GM20000 (cell line): Measurements from ENCODE around the gene XYLT1.

Source experiments
- DNase-seq: peaks from one replicate; pipeline ENCODE4 v3.0.0; 2012; ENCODE audit warnings: low spot score
- TF ChIP-seq, protein P1 (sequence below): IDR thresholded peaks from 2 replicates; pipeline ENCODE4 v1.5.1; 2012; ENCODE audit warnings: mild to moderate bottlenecking, control low read depth; ENCODE audit errors: extremely low read depth, missing control alignments

The XYLT1 gene

DNA sequence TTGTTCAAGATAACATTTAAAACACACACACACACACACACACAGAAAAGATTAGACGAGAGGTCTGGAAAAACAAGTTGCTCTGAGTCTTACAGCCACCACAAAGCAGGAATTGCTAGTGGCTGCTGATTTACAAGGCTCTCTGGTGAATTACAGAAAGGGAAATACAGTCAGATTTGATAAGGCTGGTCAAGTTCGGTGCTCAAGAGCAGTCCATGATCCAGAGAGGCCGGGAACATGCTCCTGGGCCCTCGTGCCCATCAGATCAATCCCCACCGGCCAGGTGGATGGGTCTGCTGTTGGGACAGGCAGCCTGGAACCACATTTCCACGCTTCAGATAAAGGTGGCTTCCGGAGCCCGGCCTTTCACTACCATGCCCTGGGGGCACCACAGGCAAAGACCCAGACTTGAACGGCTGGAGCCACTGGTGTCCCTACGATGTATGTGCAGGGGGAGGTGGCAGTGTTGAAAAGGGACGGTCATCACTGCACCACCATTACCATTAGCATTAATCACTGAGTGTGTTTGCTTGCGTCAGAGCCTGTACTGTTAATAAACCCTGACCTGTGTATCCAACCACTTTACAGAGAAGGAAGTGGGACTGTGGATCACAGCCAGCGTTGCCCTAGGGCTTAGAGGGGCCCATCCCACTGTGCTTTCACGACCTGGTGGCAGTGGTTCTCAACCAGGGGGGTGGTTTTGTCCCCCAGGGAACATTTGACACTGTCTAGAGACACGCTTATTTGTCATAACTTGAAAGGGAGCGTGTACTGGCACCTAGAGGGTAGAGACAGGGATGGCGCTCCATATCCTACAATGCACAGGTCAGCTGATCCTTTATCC lies 95.1 kb downstream of the XYLT1 start:
- TF ChIP-seq, protein P1, sequence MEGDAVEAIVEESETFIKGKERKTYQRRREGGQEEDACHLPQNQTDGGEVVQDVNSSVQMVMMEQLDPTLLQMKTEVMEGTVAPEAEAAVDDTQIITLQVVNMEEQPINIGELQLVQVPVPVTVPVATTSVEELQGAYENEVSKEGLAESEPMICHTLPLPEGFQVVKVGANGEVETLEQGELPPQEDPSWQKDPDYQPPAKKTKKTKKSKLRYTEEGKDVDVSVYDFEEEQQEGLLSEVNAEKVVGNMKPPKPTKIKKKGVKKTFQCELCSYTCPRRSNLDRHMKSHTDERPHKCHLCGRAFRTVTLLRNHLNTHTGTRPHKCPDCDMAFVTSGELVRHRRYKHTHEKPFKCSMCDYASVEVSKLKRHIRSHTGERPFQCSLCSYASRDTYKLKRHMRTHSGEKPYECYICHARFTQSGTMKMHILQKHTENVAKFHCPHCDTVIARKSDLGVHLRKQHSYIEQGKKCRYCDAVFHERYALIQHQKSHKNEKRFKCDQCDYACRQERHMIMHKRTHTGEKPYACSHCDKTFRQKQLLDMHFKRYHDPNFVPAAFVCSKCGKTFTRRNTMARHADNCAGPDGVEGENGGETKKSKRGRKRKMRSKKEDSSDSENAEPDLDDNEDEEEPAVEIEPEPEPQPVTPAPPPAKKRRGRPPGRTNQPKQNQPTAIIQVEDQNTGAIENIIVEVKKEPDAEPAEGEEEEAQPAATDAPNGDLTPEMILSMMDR: no peak
- DNase-seq: no peak

DNA sequence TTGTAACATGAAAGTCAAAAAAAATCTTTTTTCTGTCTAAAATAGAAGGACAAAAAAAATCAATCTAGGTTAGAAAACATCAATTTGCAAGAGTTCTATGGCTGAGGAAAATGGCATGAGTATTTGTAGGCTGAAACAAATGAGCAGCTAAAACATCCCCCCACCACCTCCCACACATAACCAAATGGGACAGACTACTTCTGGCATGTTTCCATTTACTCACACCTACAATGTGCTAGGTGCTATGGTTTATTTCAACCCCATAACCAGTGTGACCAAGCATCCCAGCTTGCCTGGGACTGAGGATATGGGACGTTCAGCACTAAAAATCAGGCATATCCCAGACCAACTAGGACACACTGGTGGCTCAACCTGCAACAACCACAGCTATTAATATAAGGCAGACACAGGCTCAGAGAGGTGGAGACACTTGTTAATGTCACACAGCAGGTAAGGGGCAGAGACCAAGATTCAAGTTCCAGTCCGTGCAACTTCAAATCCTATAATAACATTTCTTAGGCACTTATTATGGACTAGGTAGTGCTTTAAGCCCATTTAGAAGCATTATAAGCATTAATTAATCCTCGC lies 96.0 kb downstream of the XYLT1 start:
- peak; percentile 39 for DNase-seq
- TF ChIP-seq, protein P1: no peak

- no peak for DNase-seq
- TF ChIP-seq, protein P1: no peak
Observed at GRCh38 chr16:17373533-17373932, 97.2 kb downstream of the XYLT1 start.

GRCh38 chr16:17372386-17372785 lies 98.4 kb downstream of the XYLT1 start:
- TF ChIP-seq, protein P1: no peak

GRCh38 chr16:17371299-17371698 lies 99.5 kb downstream of the XYLT1 start:
- TF ChIP-seq, protein P1: no peak
- DNase-seq: no peak

More at GRCh38 chr16:17372386-17372785, 98.4 kb downstream of the XYLT1 start:
- DNase-seq: no peak

GRCh38 chr16:17370731-17371285 lies 100.0 kb downstream of the XYLT1 start:
- TF ChIP-seq, protein P1: no peak
- no peak for DNase-seq

DNA sequence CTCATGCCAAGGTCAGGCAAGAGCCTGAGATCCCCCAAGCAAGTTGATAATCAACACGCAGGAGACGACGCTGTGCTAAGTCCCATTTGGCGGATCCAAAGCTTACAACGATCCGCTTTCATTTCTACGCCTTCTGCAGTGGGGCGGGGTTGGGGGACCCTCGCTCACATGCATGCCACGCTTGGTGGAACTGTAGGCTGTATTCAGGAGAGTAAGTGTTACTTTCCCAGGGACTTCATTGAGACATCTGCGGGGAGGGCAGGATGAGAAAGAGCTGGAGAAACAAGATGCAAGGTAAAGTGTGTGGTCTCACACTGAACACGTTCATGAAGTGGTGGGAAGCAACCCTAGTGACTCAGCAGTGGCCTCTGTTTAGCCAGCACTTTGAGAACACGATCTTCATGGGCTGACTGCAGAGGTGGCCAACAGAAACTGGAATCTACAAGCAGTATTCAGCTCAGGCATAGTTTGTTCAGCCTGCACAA lies 100.5 kb downstream of the XYLT1 start:
- DNase-seq: no peak
- TF ChIP-seq, protein P1: no peak
